ENCODE measurements around the gene QSOX1.

- TF ChIP-seq CEBPB (IDR thresholded peaks at IDR 0.05; ENCODE audit: low read depth, low read length) (no peak), POLR2A (IDR thresholded peaks at IDR 0.05; ENCODE audit: low read depth, low read length) (no peak), NFE2L2 (IDR thresholded peaks at IDR 0.05; ENCODE audit: low read depth, low read length) (no peak), SMC3 (IDR thresholded peaks at IDR 0.05; ENCODE audit: low read depth, low read length) (no peak), MAZ (IDR thresholded peaks at IDR 0.05; ENCODE audit: borderline replicate concordance, low read depth, low read length) (no peak), RFX5 (IDR thresholded peaks at IDR 0.05; ENCODE audit: low read depth, low read length) (no peak), FOS (IDR thresholded peaks at IDR 0.05; ENCODE audit: low read depth, low read length) (no peak), BHLHE40 (IDR thresholded peaks at IDR 0.05; ENCODE audit: low read depth, low read length) (no peak), RCOR1 (IDR thresholded peaks at IDR 0.05; ENCODE audit: insufficient replicate concordance, low read length) (no peak), MXI1 (IDR thresholded peaks at IDR 0.05; ENCODE audit: borderline replicate concordance, low read depth, low read length) (no peak)
- TF ChIP-seq, protein P1, sequence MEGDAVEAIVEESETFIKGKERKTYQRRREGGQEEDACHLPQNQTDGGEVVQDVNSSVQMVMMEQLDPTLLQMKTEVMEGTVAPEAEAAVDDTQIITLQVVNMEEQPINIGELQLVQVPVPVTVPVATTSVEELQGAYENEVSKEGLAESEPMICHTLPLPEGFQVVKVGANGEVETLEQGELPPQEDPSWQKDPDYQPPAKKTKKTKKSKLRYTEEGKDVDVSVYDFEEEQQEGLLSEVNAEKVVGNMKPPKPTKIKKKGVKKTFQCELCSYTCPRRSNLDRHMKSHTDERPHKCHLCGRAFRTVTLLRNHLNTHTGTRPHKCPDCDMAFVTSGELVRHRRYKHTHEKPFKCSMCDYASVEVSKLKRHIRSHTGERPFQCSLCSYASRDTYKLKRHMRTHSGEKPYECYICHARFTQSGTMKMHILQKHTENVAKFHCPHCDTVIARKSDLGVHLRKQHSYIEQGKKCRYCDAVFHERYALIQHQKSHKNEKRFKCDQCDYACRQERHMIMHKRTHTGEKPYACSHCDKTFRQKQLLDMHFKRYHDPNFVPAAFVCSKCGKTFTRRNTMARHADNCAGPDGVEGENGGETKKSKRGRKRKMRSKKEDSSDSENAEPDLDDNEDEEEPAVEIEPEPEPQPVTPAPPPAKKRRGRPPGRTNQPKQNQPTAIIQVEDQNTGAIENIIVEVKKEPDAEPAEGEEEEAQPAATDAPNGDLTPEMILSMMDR (conservative IDR thresholded peaks at IDR 0.05; ENCODE audit: low read depth, low read length) = no peak
- TF ChIP-seq, protein P2, sequence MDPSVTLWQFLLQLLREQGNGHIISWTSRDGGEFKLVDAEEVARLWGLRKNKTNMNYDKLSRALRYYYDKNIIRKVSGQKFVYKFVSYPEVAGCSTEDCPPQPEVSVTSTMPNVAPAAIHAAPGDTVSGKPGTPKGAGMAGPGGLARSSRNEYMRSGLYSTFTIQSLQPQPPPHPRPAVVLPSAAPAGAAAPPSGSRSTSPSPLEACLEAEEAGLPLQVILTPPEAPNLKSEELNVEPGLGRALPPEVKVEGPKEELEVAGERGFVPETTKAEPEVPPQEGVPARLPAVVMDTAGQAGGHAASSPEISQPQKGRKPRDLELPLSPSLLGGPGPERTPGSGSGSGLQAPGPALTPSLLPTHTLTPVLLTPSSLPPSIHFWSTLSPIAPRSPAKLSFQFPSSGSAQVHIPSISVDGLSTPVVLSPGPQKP (IDR thresholded peaks at IDR 0.05; ENCODE audit: borderline replicate concordance, low read depth, low read length) = no peak
Observed at GRCh38 chr1:180206581-180206980, 51.9 kb downstream of the QSOX1 start.
